ENCODE data around the gene C6orf136.
"Not testable (repeated sequence)": the region's sequence is repeated elsewhere in the genome, so short reads cannot be mapped to it uniquely, and the experiment has no call there.

The C6orf136 gene

GRCh38 chr6:30646450-30647241, at the start of gene C6orf136:
C6orf136 (plus strand) TSS chr6:30647133; CDS start chr6:30647232, 99 bp downstream.
- peak within 1 kb of the TSS; percentile 95 for H3K4me3 ChIP-seq (ENCODE audit: low read depth, low read length)
- DNase-seq (ENCODE audit: low read depth) = peak; percentile 70

- not testable (repeated sequence) for H3K4me3 ChIP-seq (ENCODE audit: low read depth, low read length)
- DNase-seq (ENCODE audit: low read depth) = peak; percentile 43
These were observed 49.4 kb upstream of the C6orf136 start for GRCh38 chr6:30597315-30598144.

GRCh38 chr6:30598912-30599624, 47.9 kb upstream of the C6orf136 start:
- no peak for DNase-seq (ENCODE audit: low read depth)
- no peak overlapping the region for H3K4me3 ChIP-seq (ENCODE audit: low read depth, low read length)

GRCh38 chr6:30599625-30600324, 47.2 kb upstream of the C6orf136 start:
- no peak overlapping the region for H3K4me3 ChIP-seq (ENCODE audit: low read depth, low read length)
- DNase-seq (ENCODE audit: low read depth) = no peak

- DNase-seq (ENCODE audit: low read depth) = no peak
- H3K4me3 ChIP-seq (ENCODE audit: low read depth, low read length) = no peak overlapping the region
These were observed 46.4 kb upstream of the C6orf136 start for GRCh38 chr6:30600451-30600961.

- DNase-seq (ENCODE audit: low read depth) = no peak
- no peak overlapping the region for H3K4me3 ChIP-seq (ENCODE audit: low read depth, low read length)
These were observed 45.5 kb upstream of the C6orf136 start for GRCh38 chr6:30601436-30601814.

- DNase-seq (ENCODE audit: low read depth) = no peak
- no peak overlapping the region for H3K4me3 ChIP-seq (ENCODE audit: low read depth, low read length)
These were observed 44.9 kb upstream of the C6orf136 start for GRCh38 chr6:30601815-30602641.

- H3K4me3 ChIP-seq (ENCODE audit: low read depth, low read length) = no peak overlapping the region
- no peak for DNase-seq (ENCODE audit: low read depth)
These were observed 43.0 kb upstream of the C6orf136 start for GRCh38 chr6:30603961-30604360.

- DNase-seq (ENCODE audit: low read depth) = no peak
- H3K4me3 ChIP-seq (ENCODE audit: low read depth, low read length) = no peak overlapping the region
These were observed 36.9 kb upstream of the C6orf136 start for GRCh38 chr6:30610065-30610464.

GRCh38 chr6:30611150-30611855, 35.6 kb upstream of the C6orf136 start:
- H3K4me3 ChIP-seq (ENCODE audit: low read depth, low read length) = no peak overlapping the region
- DNase-seq (ENCODE audit: low read depth) = no peak

- H3K4me3 ChIP-seq (ENCODE audit: low read depth, low read length) = no peak overlapping the region
- no peak for DNase-seq (ENCODE audit: low read depth)
These were observed 35.1 kb upstream of the C6orf136 start for GRCh38 chr6:30611856-30612194.

GRCh38 chr6:30612213-30612612, 34.7 kb upstream of the C6orf136 start:
- no peak for DNase-seq (ENCODE audit: low read depth)

GRCh38 chr6:30612687-30613248, 34.2 kb upstream of the C6orf136 start:
- DNase-seq (ENCODE audit: low read depth) = no peak
- no peak overlapping the region for H3K4me3 ChIP-seq (ENCODE audit: low read depth, low read length)

More at GRCh38 chr6:30612213-30612612, 34.7 kb upstream of the C6orf136 start:
- H3K4me3 ChIP-seq (ENCODE audit: low read depth, low read length) = no peak overlapping the region

- DNase-seq (ENCODE audit: low read depth) = no peak
- no peak overlapping the region for H3K4me3 ChIP-seq (ENCODE audit: low read depth, low read length)
These were observed 33.5 kb upstream of the C6orf136 start for GRCh38 chr6:30613251-30614043.

- peak overlapping the region; percentile 37 for H3K4me3 ChIP-seq (ENCODE audit: low read depth, low read length)
- no peak for DNase-seq (ENCODE audit: low read depth)
These were observed 32.7 kb upstream of the C6orf136 start for GRCh38 chr6:30614044-30614842.

- peak; percentile 90 for DNase-seq (ENCODE audit: low read depth)
These were observed 32.1 kb upstream of the C6orf136 start for GRCh38 chr6:30614843-30615218.

More at GRCh38 chr6:30614843-30615218, 32.1 kb upstream of the C6orf136 start:
- H3K4me3 ChIP-seq (ENCODE audit: low read depth, low read length) = peak overlapping the region; percentile 86

All from skeletal muscle cell (primary cell).